IPS-18a (cell line): ENCODE measurements around the gene HTT.

Experiments
- H3K27ac ChIP-seq: one replicate; pipeline ENCODE4 v1.5.1; 2013; ENCODE audit warnings: low read length
- H3K27me3 ChIP-seq: one replicate; pipeline ENCODE4 v1.6.1; 2013; ENCODE audit warnings: mild to moderate bottlenecking, low read length; ENCODE audit not compliant: control insufficient read depth, insufficient read depth
- H3K36me3 ChIP-seq: one replicate; pipeline ENCODE4 v1.6.1; 2013; ENCODE audit warnings: low read depth, low read length; ENCODE audit not compliant: control insufficient read depth
- H3K4me1 ChIP-seq: one replicate; pipeline ENCODE4 v1.6.1; 2013; ENCODE audit warnings: low read depth, low read length; ENCODE audit not compliant: control insufficient read depth
- H3K4me3 ChIP-seq: one replicate; pipeline ENCODE4 v1.5.1; 2013; ENCODE audit warnings: low read length
- H3K9ac ChIP-seq: one replicate; pipeline ENCODE4 v1.6.1; 2013; ENCODE audit warnings: mild to moderate bottlenecking, low read length, moderate library complexity
- H3K9me3 ChIP-seq: one replicate; pipeline ENCODE4 v1.6.1; 2013; ENCODE audit warnings: low read depth, low read length; ENCODE audit not compliant: control insufficient read depth

Gene HTT

GRCh38 chr4:3239303-3239702 lies 164.8 kb downstream of the HTT start:
- H3K9me3 ChIP-seq, result no peaks in the 10 kb centered on the region
- peaks cover 48% of the 10 kb centered on the region for H3K27me3 ChIP-seq
- no peak overlapping the region for H3K9ac ChIP-seq
- H3K27ac ChIP-seq, result no peak overlapping the region
- H3K4me3 ChIP-seq, result no peak overlapping the region
- peaks cover 17% of the 10 kb centered on the region for H3K4me1 ChIP-seq
- peaks cover 27% of the 10 kb centered on the region for H3K36me3 ChIP-seq

GRCh38 chr4:3239998-3240920 lies 165.8 kb downstream of the HTT start:
- H3K27ac ChIP-seq, result no peak overlapping the region

GRCh38 chr4:3240936-3241522 lies 166.5 kb downstream of the HTT start:
- Histone ChIP-seq H3K4me3 (no peak overlapping the region), H3K27ac (no peak overlapping the region), H3K9ac (no peak overlapping the region), H3K4me1 (peaks cover 17% of the 10 kb centered on the region), H3K27me3 (peaks cover 40% of the 10 kb centered on the region), H3K9me3 (no peaks in the 10 kb centered on the region), H3K36me3 (peaks cover 18% of the 10 kb centered on the region)

More at GRCh38 chr4:3239998-3240920, 165.8 kb downstream of the HTT start:
- H3K27me3 ChIP-seq, result peaks cover 48% of the 10 kb centered on the region
- H3K9me3 ChIP-seq, result no peaks in the 10 kb centered on the region
- peaks cover 26% of the 10 kb centered on the region for H3K36me3 ChIP-seq
- H3K9ac ChIP-seq, result no peak overlapping the region
- no peak overlapping the region for H3K4me3 ChIP-seq
- peaks cover 17% of the 10 kb centered on the region for H3K4me1 ChIP-seq

GRCh38 chr4:3241898-3242524 lies 167.5 kb downstream of the HTT start:
- Histone ChIP-seq H3K27me3 (peaks cover 30% of the 10 kb centered on the region), H3K27ac (no peak overlapping the region), H3K4me3 (no peak overlapping the region), H3K4me1 (peaks cover 17% of the 10 kb centered on the region), H3K9me3 (no peaks in the 10 kb centered on the region), H3K36me3 (peaks cover 15% of the 10 kb centered on the region), H3K9ac (no peak overlapping the region)

- Histone ChIP-seq H3K4me1 (peaks cover 7% of the 10 kb centered on the region), H3K9me3 (no peaks in the 10 kb centered on the region), H3K27me3 (peaks cover 22% of the 10 kb centered on the region), H3K27ac (no peak overlapping the region), H3K36me3 (peaks cover 15% of the 10 kb centered on the region), H3K4me3 (no peak overlapping the region), H3K9ac (no peak overlapping the region)
These were observed 168.8 kb downstream of the HTT start for GRCh38 chr4:3243136-3243780.

- Histone ChIP-seq H3K9me3 (no peaks in the 10 kb centered on the region), H3K4me1 (peaks cover under 1% of the 10 kb centered on the region), H3K9ac (no peak overlapping the region), H3K27me3 (peaks cover 14% of the 10 kb centered on the region), H3K36me3 (peaks cover 13% of the 10 kb centered on the region), H3K27ac (no peak overlapping the region), H3K4me3 (no peak overlapping the region)
These were observed 169.5 kb downstream of the HTT start for GRCh38 chr4:3244002-3244401.

- H3K9ac ChIP-seq, result no peak overlapping the region
- peaks cover 6% of the 10 kb centered on the region for H3K36me3 ChIP-seq
- no peak overlapping the region for H3K4me3 ChIP-seq
- peaks cover 7% of the 10 kb centered on the region for H3K27me3 ChIP-seq
- H3K9me3 ChIP-seq, result no peaks in the 10 kb centered on the region
- no peak overlapping the region for H3K27ac ChIP-seq
- no peaks in the 10 kb centered on the region for H3K4me1 ChIP-seq
These were observed 170.3 kb downstream of the HTT start for GRCh38 chr4:3244747-3245146.

GRCh38 chr4:3245676-3246075 lies 171.2 kb downstream of the HTT start:
- Histone ChIP-seq H3K36me3 (no peaks in the 10 kb centered on the region), H3K4me3 (no peak overlapping the region), H3K27ac (no peak overlapping the region), H3K9me3 (no peaks in the 10 kb centered on the region), H3K9ac (no peak overlapping the region), H3K27me3 (no peaks in the 10 kb centered on the region), H3K4me1 (no peaks in the 10 kb centered on the region)

GRCh38 chr4:3246458-3247398 lies 172.2 kb downstream of the HTT start:
- H3K27ac ChIP-seq, result no peak overlapping the region
- no peak overlapping the region for H3K9ac ChIP-seq
- no peaks in the 10 kb centered on the region for H3K4me1 ChIP-seq
- H3K4me3 ChIP-seq, result no peak overlapping the region
- no peaks in the 10 kb centered on the region for H3K27me3 ChIP-seq
- no peaks in the 10 kb centered on the region for H3K9me3 ChIP-seq
- H3K36me3 ChIP-seq, result no peaks in the 10 kb centered on the region

GRCh38 chr4:3247399-3248177 lies 173.1 kb downstream of the HTT start:
- Histone ChIP-seq H3K9ac (no peak overlapping the region), H3K9me3 (no peaks in the 10 kb centered on the region), H3K36me3 (no peaks in the 10 kb centered on the region), H3K4me1 (no peaks in the 10 kb centered on the region), H3K4me3 (no peak overlapping the region), H3K27me3 (no peaks in the 10 kb centered on the region), H3K27ac (no peak overlapping the region)
